Upper lobe of right lung (tissue), 1 donor: Measurements from ENCODE around the gene LHFPL2. TPM values are rescaled to one million over a fixed set of nuclear protein-coding genes. Genes with fewer than 3 reads are reported as not detected.

Experiments
- ATAC-seq: fragments of 200-7000 bp; cut with Tn5 transposase; one replicate; pipeline ENCODE4 v1.9.1; 2020; ENCODE audit warnings: mild to moderate bottlenecking, moderate library complexity
- DNase-seq: peaks from one replicate; pipeline ENCODE4 v3.0.0-alpha.2; 2020
- H3K27ac ChIP-seq: fragments of 200-600 bp; one replicate; pipeline ENCODE4 v1.8.0; 2022
- H3K27me3 ChIP-seq: fragments of 200-600 bp; one replicate; pipeline ENCODE4 v1.8.0; 2022; ENCODE audit warnings: mild to moderate bottlenecking
- H3K36me3 ChIP-seq: fragments of 200-600 bp; one replicate; pipeline ENCODE4 v1.8.0; 2022
- H3K4me1 ChIP-seq: fragments of 200-600 bp; one replicate; pipeline ENCODE4 v1.8.0; 2022
- H3K4me3 ChIP-seq: fragments of 200-600 bp; one replicate; pipeline ENCODE4 v1.8.0; 2022; ENCODE audit warnings: mild to moderate bottlenecking
- H3K9me3 ChIP-seq: fragments of 200-600 bp; one replicate; pipeline ENCODE4 v1.8.0; 2022
- CTCF ChIP-seq: fragments of 200-600 bp; IDR thresholded peaks from one replicate; pipeline ENCODE4 v1.8.0; 2022; ENCODE audit warnings: antibody characterized with exemption
- intact Hi-C: fragments of 100-400 bp; cut with DNase I; formaldehyde crosslinking; loops from one replicate; pipeline ENCODE4 v1.11.0; 2022
- total RNA-seq: library from RNA; stranded (reverse); fragmentation: NEBNext Ultra II Directional; extraction: Animal tissue kit (Norgen Biotek cat#: 25700); gene quantifications from one replicate; pipeline ENCODE4 v1.2.1, GENCODE V29; 2021
- donor health status: DM: no; HTN: yes; CAD: no; lungs with severe emphysema.

LHFPL2 gene
- total RNA-seq, 1 donor from 2014 or later: 41.0 TPM

- intact Hi-C loops: no loop called here
- Histone ChIP-seq H3K4me3 (no peak overlapping the region), H3K4me1 (peaks cover 17% of the 10 kb centered on the region), H3K9me3 (no peaks in the 10 kb centered on the region), H3K36me3 (no peaks in the 10 kb centered on the region), H3K27ac (peak overlapping the region; percentile 30), H3K27me3 (no peaks in the 10 kb centered on the region)
- ATAC-seq (peak; percentile 85), DNase-seq (no peak)
- no peak for TF ChIP-seq CTCF
Measured at GRCh38 chr5:78638423-78638822, 10.1 kb downstream of the LHFPL2 start.

DNA sequence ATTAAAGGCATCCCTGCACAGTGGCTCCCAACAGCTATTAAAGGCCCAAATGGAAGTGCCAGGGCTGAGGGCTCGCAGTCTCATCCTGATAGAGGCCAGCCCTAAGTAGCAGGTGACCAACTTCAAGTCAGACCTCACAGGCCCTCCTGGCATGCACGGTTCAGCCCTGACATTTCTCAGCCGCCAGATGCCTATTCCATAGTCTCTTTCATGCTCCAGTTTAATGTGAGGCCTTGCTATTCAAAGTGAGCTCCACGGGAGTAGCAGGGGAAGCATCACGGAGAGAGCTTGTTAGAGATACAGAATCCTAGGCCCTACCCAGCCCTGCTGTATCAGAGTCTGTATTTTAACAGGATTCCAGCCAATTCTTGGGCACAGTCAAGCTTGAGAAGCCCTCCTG is 11.1 kb downstream of the LHFPL2 start:
- H3K27me3 ChIP-seq: no peaks in the 10 kb centered on the region
- no peak overlapping the region for H3K27ac ChIP-seq
- no peak for TF ChIP-seq CTCF
- H3K4me1 ChIP-seq: peaks cover 17% of the 10 kb centered on the region
- H3K4me3 ChIP-seq: no peak overlapping the region
- intact Hi-C loops: no loop called here
- no peaks in the 10 kb centered on the region for H3K9me3 ChIP-seq
- DNase-seq (no peak), ATAC-seq (no peak)
- no peaks in the 10 kb centered on the region for H3K36me3 ChIP-seq

GRCh38 chr5:78636682-78637081 is 11.9 kb downstream of the LHFPL2 start:
- Histone ChIP-seq H3K4me1 (peaks cover 17% of the 10 kb centered on the region), H3K27me3 (no peaks in the 10 kb centered on the region), H3K4me3 (no peak overlapping the region), H3K9me3 (no peaks in the 10 kb centered on the region), H3K27ac (no peak overlapping the region), H3K36me3 (peaks cover 3% of the 10 kb centered on the region)
- intact Hi-C loops: no loop called here
- ATAC-seq: no peak
- no peak for DNase-seq
- no peak for TF ChIP-seq CTCF

- peak; percentile 14 for TF ChIP-seq CTCF
- H3K4me3 ChIP-seq: no peak overlapping the region
- H3K27me3 ChIP-seq: no peaks in the 10 kb centered on the region
- ATAC-seq (no peak), DNase-seq (no peak)
- no peak overlapping the region for H3K27ac ChIP-seq
- H3K36me3 ChIP-seq: peaks cover 11% of the 10 kb centered on the region
- intact Hi-C loops: no loop called here
- peaks cover 17% of the 10 kb centered on the region for H3K4me1 ChIP-seq
- H3K9me3 ChIP-seq: no peaks in the 10 kb centered on the region
Measured at GRCh38 chr5:78634634-78635033, 13.9 kb downstream of the LHFPL2 start.

- no peak for DNase-seq
- Histone ChIP-seq H3K36me3 (peaks cover 11% of the 10 kb centered on the region), H3K4me1 (peaks cover 15% of the 10 kb centered on the region), H3K9me3 (no peaks in the 10 kb centered on the region), H3K27ac (no peak overlapping the region), H3K27me3 (no peaks in the 10 kb centered on the region), H3K4me3 (no peak overlapping the region)
- no peak for ATAC-seq
- TF ChIP-seq CTCF: no peak
- intact Hi-C loops: no loop called here
Measured at GRCh38 chr5:78634229-78634628, 14.3 kb downstream of the LHFPL2 start.

- TF ChIP-seq CTCF: no peak
- Histone ChIP-seq H3K27ac (no peak overlapping the region), H3K9me3 (no peaks in the 10 kb centered on the region), H3K4me1 (peaks cover 10% of the 10 kb centered on the region), H3K27me3 (no peaks in the 10 kb centered on the region), H3K4me3 (no peak overlapping the region), H3K36me3 (peaks cover 11% of the 10 kb centered on the region)
- ATAC-seq (no peak), DNase-seq (no peak)
- intact Hi-C loops: no loop called here
Measured at GRCh38 chr5:78633700-78634099, 14.9 kb downstream of the LHFPL2 start.
